Activated T-helper 17 cell treated with anti-CD3 and anti-CD28 coated beads, Interleukin-2, amount 50 U/mL, for 72 hours (primary cell): Measurements from ENCODE around the gene SLC2A5. TPM values are rescaled to one million over a fixed set of nuclear protein-coding genes. Genes with fewer than 3 reads are reported as not detected.
"Not testable (repeated sequence)": the region's sequence is repeated elsewhere in the genome, so short reads cannot be mapped to it uniquely, and the experiment has no call there.

ENCODE experiments used
- ATAC-seq: fragments of 150-1000 bp; cut with Tn5 transposase; replicated peaks from 2 replicates; pipeline ENCODE4 v1.10.0; 2021; ENCODE audit warnings: mild to moderate bottlenecking, moderate library complexity
- H3K27ac Mint-ChIP-seq: one replicate; pipeline ENCODE4 v1.8.0; 2022; ENCODE audit warnings: mixed read lengths
- H3K27me3 Mint-ChIP-seq: one replicate; pipeline ENCODE4 v1.8.0; 2022; ENCODE audit warnings: mixed read lengths
- H3K36me3 Mint-ChIP-seq: one replicate; pipeline ENCODE4 v1.8.0; 2022; ENCODE audit warnings: low read depth, mild to moderate bottlenecking, mixed read lengths
- H3K4me1 Mint-ChIP-seq: one replicate; pipeline ENCODE4 v1.8.0; 2022; ENCODE audit warnings: mixed read lengths
- H3K4me3 Mint-ChIP-seq: one replicate; pipeline ENCODE4 v1.8.0; 2022; ENCODE audit warnings: mild to moderate bottlenecking, mixed read lengths
- H3K9me3 Mint-ChIP-seq: one replicate; pipeline ENCODE4 v1.8.0; 2022; ENCODE audit warnings: mixed read lengths
- total RNA-seq, 2 donors: library from RNA; stranded (reverse); gene quantifications; one replicate each; pipeline ENCODE4 v1.2.3, GENCODE V29; 2022

Gene SLC2A5
- total RNA-seq, 2 donors from 2014 or later: 0.87 TPM; not detected in 1

- no peak for ATAC-seq
- H3K27ac Mint-ChIP-seq: no peak overlapping the region
- H3K9me3 Mint-ChIP-seq: no peaks in the 10 kb centered on the region
- peaks cover 6% of the 10 kb centered on the region for H3K27me3 Mint-ChIP-seq
- H3K4me1 Mint-ChIP-seq: no peaks in the 10 kb centered on the region
- H3K36me3 Mint-ChIP-seq: peaks cover 11% of the 10 kb centered on the region
- no peak overlapping the region for H3K4me3 Mint-ChIP-seq
Observed at GRCh38 chr1:9099555-9099954, 30.1 kb upstream of the SLC2A5 start.

- Mint-ChIP-seq H3K4me3 (no peak overlapping the region), H3K9me3 (no peaks in the 10 kb centered on the region), H3K4me1 (no peaks in the 10 kb centered on the region), H3K27ac (no peak overlapping the region), H3K36me3 (peaks cover 9% of the 10 kb centered on the region), H3K27me3 (peaks cover 6% of the 10 kb centered on the region)
- no peak for ATAC-seq
Observed at GRCh38 chr1:9097947-9098705, 28.7 kb upstream of the SLC2A5 start.

GRCh38 chr1:9095818-9096217 is 26.4 kb upstream of the SLC2A5 start:
- no peaks in the 10 kb centered on the region for H3K36me3 Mint-ChIP-seq
- H3K4me3 Mint-ChIP-seq: no peak overlapping the region
- H3K9me3 Mint-ChIP-seq: no peaks in the 10 kb centered on the region

GRCh38 chr1:9093996-9094595 is 24.7 kb upstream of the SLC2A5 start:
- H3K4me1 Mint-ChIP-seq, ATAC-seq, H3K27me3 Mint-ChIP-seq, H3K4me3 Mint-ChIP-seq, H3K27ac Mint-ChIP-seq, H3K9me3 Mint-ChIP-seq, H3K36me3 Mint-ChIP-seq: not testable (repeated sequence)

More at GRCh38 chr1:9095818-9096217, 26.4 kb upstream of the SLC2A5 start:
- no peak for ATAC-seq
- no peaks in the 10 kb centered on the region for H3K4me1 Mint-ChIP-seq
- H3K27me3 Mint-ChIP-seq: peaks cover 6% of the 10 kb centered on the region
- H3K27ac Mint-ChIP-seq: no peak overlapping the region

- no peaks in the 10 kb centered on the region for H3K9me3 Mint-ChIP-seq
- ATAC-seq: no peak
- H3K27me3 Mint-ChIP-seq: peaks cover 12% of the 10 kb centered on the region
- no peak overlapping the region for H3K27ac Mint-ChIP-seq
- H3K4me3 Mint-ChIP-seq: no peak overlapping the region
- H3K4me1 Mint-ChIP-seq: no peaks in the 10 kb centered on the region
- no peaks in the 10 kb centered on the region for H3K36me3 Mint-ChIP-seq
Observed at GRCh38 chr1:9093581-9093980, 24.1 kb upstream of the SLC2A5 start.

GRCh38 chr1:9093091-9093490 is 23.7 kb upstream of the SLC2A5 start:
- Mint-ChIP-seq H3K9me3 (no peaks in the 10 kb centered on the region), H3K36me3 (no peaks in the 10 kb centered on the region), H3K4me1 (no peaks in the 10 kb centered on the region), H3K4me3 (no peak overlapping the region), H3K27ac (no peak overlapping the region), H3K27me3 (peaks cover 14% of the 10 kb centered on the region)
- ATAC-seq: no peak

- ATAC-seq: no peak
- no peak overlapping the region for H3K27ac Mint-ChIP-seq
- no peaks in the 10 kb centered on the region for H3K9me3 Mint-ChIP-seq
- no peaks in the 10 kb centered on the region for H3K36me3 Mint-ChIP-seq
- H3K4me1 Mint-ChIP-seq: no peaks in the 10 kb centered on the region
- peaks cover 19% of the 10 kb centered on the region for H3K27me3 Mint-ChIP-seq
- H3K4me3 Mint-ChIP-seq: no peak overlapping the region
Observed at GRCh38 chr1:9088807-9089206, 19.4 kb upstream of the SLC2A5 start.

- H3K4me1 Mint-ChIP-seq: no peaks in the 10 kb centered on the region
- no peak overlapping the region for H3K27ac Mint-ChIP-seq
- no peaks in the 10 kb centered on the region for H3K36me3 Mint-ChIP-seq
- H3K4me3 Mint-ChIP-seq: no peak overlapping the region
- H3K9me3 Mint-ChIP-seq: no peaks in the 10 kb centered on the region
- no peak for ATAC-seq
- H3K27me3 Mint-ChIP-seq: peaks cover 19% of the 10 kb centered on the region
Observed at GRCh38 chr1:9087411-9088125, 18.1 kb upstream of the SLC2A5 start.

- H3K36me3 Mint-ChIP-seq: no peaks in the 10 kb centered on the region
- H3K4me3 Mint-ChIP-seq: no peak overlapping the region
- peaks cover 19% of the 10 kb centered on the region for H3K27me3 Mint-ChIP-seq
- no peaks in the 10 kb centered on the region for H3K9me3 Mint-ChIP-seq
- H3K4me1 Mint-ChIP-seq: no peaks in the 10 kb centered on the region
- H3K27ac Mint-ChIP-seq: no peak overlapping the region
- no peak for ATAC-seq
Observed at GRCh38 chr1:9086796-9087195, 17.4 kb upstream of the SLC2A5 start.

- H3K36me3 Mint-ChIP-seq: no peaks in the 10 kb centered on the region
- H3K4me1 Mint-ChIP-seq: no peaks in the 10 kb centered on the region
- ATAC-seq: no peak
- no peak overlapping the region for H3K4me3 Mint-ChIP-seq
- H3K27me3 Mint-ChIP-seq: peaks cover 19% of the 10 kb centered on the region
- no peaks in the 10 kb centered on the region for H3K9me3 Mint-ChIP-seq
- no peak overlapping the region for H3K27ac Mint-ChIP-seq
Observed at GRCh38 chr1:9086045-9086444, 16.6 kb upstream of the SLC2A5 start.

- Mint-ChIP-seq H3K36me3 (no peaks in the 10 kb centered on the region), H3K4me1 (no peaks in the 10 kb centered on the region), H3K27ac (no peak overlapping the region), H3K4me3 (no peak overlapping the region), H3K9me3 (no peaks in the 10 kb centered on the region), H3K27me3 (peaks cover 19% of the 10 kb centered on the region)
- ATAC-seq: no peak
Observed at GRCh38 chr1:9085306-9085940, 16.0 kb upstream of the SLC2A5 start.

- H3K9me3 Mint-ChIP-seq: no peaks in the 10 kb centered on the region
- no peak for ATAC-seq
- no peaks in the 10 kb centered on the region for H3K4me1 Mint-ChIP-seq
- no peak overlapping the region for H3K4me3 Mint-ChIP-seq
- H3K27ac Mint-ChIP-seq: no peak overlapping the region
- H3K36me3 Mint-ChIP-seq: no peaks in the 10 kb centered on the region
- peaks cover 20% of the 10 kb centered on the region for H3K27me3 Mint-ChIP-seq
Observed at GRCh38 chr1:9084906-9085305, 15.5 kb upstream of the SLC2A5 start.

GRCh38 chr1:9081473-9081872 is 12.0 kb upstream of the SLC2A5 start:
- Mint-ChIP-seq H3K27ac (no peak overlapping the region), H3K9me3 (no peaks in the 10 kb centered on the region), H3K4me3 (no peak overlapping the region), H3K4me1 (peaks cover 4% of the 10 kb centered on the region), H3K27me3 (peaks cover 13% of the 10 kb centered on the region), H3K36me3 (no peaks in the 10 kb centered on the region)
- ATAC-seq: no peak

GRCh38 chr1:9080705-9081291 is 11.4 kb upstream of the SLC2A5 start:
- no peak overlapping the region for H3K27ac Mint-ChIP-seq
- ATAC-seq: no peak
- peaks cover 4% of the 10 kb centered on the region for H3K4me1 Mint-ChIP-seq
- no peaks in the 10 kb centered on the region for H3K9me3 Mint-ChIP-seq
- no peak overlapping the region for H3K4me3 Mint-ChIP-seq
- no peaks in the 10 kb centered on the region for H3K36me3 Mint-ChIP-seq
- peaks cover 13% of the 10 kb centered on the region for H3K27me3 Mint-ChIP-seq
